SK-N-SH (cell line): ENCODE data around the gene ARHGEF19.

Experiments
- CTCF ChIP-seq: fragments of 200-600 bp; sonication (generic); IDR thresholded peaks from 2 replicates; pipeline ENCODE4 v1.6.1; 2017; ENCODE audit warnings: antibody characterized with exemption, mild to moderate bottlenecking, moderate library complexity
- ELF1 ChIP-seq: IDR thresholded peaks from 2 replicates; pipeline ENCODE4 v1.4.0; 2012
- EP300 ChIP-seq, 2 experiments: IDR thresholded peaks; 2 replicates each; pipeline versions ENCODE4 v1.4.0 to v1.6.1; 2012; ENCODE audit warnings: borderline replicate concordance in 1 of 2, low read depth in 1 of 2, low read length in 1 of 2
- JUND ChIP-seq: IDR thresholded peaks from 2 replicates; pipeline ENCODE4 v1.4.0; 2012
- MXI1 ChIP-seq: IDR thresholded peaks from 2 replicates; pipeline ENCODE4 v1.6.1; 2012; ENCODE audit warnings: mild to moderate bottlenecking, low read depth, low read length, improper control_type of control experiment
- NFIC ChIP-seq: IDR thresholded peaks from 2 replicates; pipeline ENCODE4 v1.4.0; 2012; ENCODE audit warnings: borderline replicate concordance
- RAD21 ChIP-seq: IDR thresholded peaks from 2 replicates; pipeline ENCODE4 v1.6.1; 2012; ENCODE audit warnings: mild to moderate bottlenecking, low read length
- TAF1 ChIP-seq: IDR thresholded peaks from 2 replicates; pipeline ENCODE4 v1.6.1; 2012; ENCODE audit warnings: low read depth, mild to moderate bottlenecking, low read length, moderate library complexity, borderline replicate concordance
- ZBTB33 ChIP-seq: IDR thresholded peaks from 2 replicates; pipeline ENCODE4 v1.4.0; 2012; ENCODE audit warnings: low read depth, borderline replicate concordance
- TF ChIP-seq, protein P1 (sequence below): fragments of 150-350 bp; IDR thresholded peaks from 2 replicates; pipeline ENCODE4 v1.6.1; 2017; ENCODE audit warnings: antibody characterized with exemption, low read length, low read depth, borderline replicate concordance

GRCh38 chr1:16148329-16149092 lies 63.9 kb downstream of the ARHGEF19 start:
- TF ChIP-seq CTCF (no peak), ELF1 (no peak), JUND (no peak), NFIC (no peak), ZBTB33 (no peak), EP300 (IDR thresholded peaks at IDR 0.05; ENCODE audit: borderline replicate concordance in 1 of 2, low read depth in 1 of 2, low read length in 1 of 2) (no peak), MXI1 (no peak), RAD21 (no peak), TAF1 (no peak)
- TF ChIP-seq, protein P1, sequence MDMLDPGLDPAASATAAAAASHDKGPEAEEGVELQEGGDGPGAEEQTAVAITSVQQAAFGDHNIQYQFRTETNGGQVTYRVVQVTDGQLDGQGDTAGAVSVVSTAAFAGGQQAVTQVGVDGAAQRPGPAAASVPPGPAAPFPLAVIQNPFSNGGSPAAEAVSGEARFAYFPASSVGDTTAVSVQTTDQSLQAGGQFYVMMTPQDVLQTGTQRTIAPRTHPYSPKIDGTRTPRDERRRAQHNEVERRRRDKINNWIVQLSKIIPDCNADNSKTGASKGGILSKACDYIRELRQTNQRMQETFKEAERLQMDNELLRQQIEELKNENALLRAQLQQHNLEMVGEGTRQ = no peak
